ENCODE measurements around the gene PXMP2. TPM values are rescaled to one million over a fixed set of nuclear protein-coding genes. Genes with fewer than 3 reads are reported as not detected.
A peak's percentile ranks its signal among the peaks of the same experiment; 100 is the strongest.

PXMP2 gene
- total RNA-seq, 6 experiments from 2014 or later: 19.8 to 22.6 (median 21.9) TPM

DNA sequence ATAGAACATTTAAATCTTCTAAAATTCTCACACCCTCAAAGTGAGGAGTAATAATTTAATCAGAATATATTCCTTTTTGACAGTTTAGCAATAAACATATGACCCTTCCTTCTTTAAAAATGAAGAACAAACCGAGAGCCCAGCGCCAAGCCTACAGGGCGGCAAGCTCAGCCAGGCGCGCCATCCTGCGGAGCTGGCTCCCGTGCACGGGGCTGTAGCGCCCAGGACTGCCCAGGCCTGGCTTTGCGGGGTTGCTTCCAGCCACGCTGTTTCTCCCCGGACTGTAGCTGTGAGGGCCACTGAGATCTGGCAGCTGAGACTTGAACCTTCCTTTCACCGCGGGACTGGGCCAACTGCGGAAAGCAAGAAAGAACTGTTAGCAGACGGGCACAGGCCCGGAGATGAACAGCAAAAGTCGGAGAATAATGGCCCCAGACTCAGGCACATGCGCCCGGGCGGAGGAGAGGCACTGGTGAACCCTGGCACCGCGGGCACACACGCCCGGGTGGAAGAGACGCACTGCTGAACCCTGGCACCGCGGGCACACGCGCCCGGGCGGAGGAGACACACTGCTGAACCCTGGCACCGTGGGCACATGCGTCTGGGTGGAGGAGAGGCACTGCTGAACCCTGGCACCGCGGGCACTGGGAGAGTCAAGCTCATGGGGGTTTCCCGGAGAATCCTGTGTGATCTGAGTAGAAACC lies 39.9 kb downstream of the PXMP2 start:
- Mint-ChIP-seq H3K27me3 (ENCODE audit: insufficient read depth) (peaks cover 6% of the 10 kb centered on the region), H3K27ac (no peak overlapping the region), H3K9me3 (no peaks in the 10 kb centered on the region), H3K4me3 (no peak overlapping the region), H3K36me3 (ENCODE audit: low read depth) (peaks cover 69% of the 10 kb centered on the region), H3K4me1 (ENCODE audit: low read depth) (peaks cover 21% of the 10 kb centered on the region)
- no peak for TF ChIP-seq CTCF (IDR thresholded peaks at IDR 0.05)
- DNase-seq: no peak

GRCh38 chr12:132728502-132728901 lies 41.1 kb downstream of the PXMP2 start:
- peaks cover 17% of the 10 kb centered on the region for H3K4me1 Mint-ChIP-seq (ENCODE audit: low read depth)
- no peak overlapping the region for H3K4me3 Mint-ChIP-seq
- H3K27me3 Mint-ChIP-seq (ENCODE audit: insufficient read depth): peaks cover 7% of the 10 kb centered on the region
- no peak for DNase-seq
- no peak for TF ChIP-seq CTCF (IDR thresholded peaks at IDR 0.05)
- H3K9me3 Mint-ChIP-seq: no peaks in the 10 kb centered on the region
- H3K27ac Mint-ChIP-seq: peak overlapping the region; percentile 21; the same call in 1 of the 2 replicates
- peaks cover 78% of the 10 kb centered on the region for H3K36me3 Mint-ChIP-seq (ENCODE audit: low read depth)

DNA sequence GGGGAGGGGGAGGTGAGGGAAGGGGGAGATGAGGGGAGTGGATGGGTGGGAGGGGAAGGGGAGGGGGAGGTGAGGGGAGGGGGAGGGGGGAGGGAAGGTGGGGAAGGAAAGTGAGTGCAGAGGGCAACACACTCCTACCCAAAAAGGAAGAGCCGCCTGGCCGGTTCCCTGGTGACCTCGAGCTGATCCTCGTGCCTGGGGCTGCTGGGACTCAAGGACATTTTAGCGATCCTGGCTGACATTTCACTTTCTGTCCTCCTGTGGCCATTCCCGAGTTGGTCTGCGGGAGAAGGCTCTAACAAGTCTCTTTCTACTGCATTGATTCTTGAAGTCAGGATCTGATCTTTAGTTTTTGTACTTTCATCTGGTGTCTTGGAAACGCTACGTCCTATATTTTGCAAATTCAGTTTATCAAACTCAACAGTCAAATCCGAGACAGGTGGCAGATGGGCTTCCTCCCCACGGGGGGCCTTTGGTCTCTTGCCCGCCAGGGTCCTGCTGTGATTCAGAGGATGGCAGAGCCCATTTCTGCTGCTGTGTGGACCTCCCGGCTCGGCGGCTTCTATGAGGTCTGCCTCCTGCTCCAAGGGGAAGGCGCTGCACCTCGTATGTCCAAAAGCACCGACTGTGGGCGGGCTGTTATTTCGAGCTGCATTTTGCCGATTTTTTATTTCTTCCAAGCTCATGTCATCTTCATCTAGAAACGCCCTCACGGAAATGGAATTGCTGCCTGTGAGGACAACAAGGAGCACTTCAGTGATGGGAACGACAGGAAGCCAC lies 42.3 kb downstream of the PXMP2 start:
- Mint-ChIP-seq H3K4me1 (ENCODE audit: low read depth) (peaks cover 6% of the 10 kb centered on the region; the same call in 1 of the 2 replicates), H3K36me3 (ENCODE audit: low read depth) (peaks cover 80% of the 10 kb centered on the region), H3K27me3 (ENCODE audit: insufficient read depth) (peaks cover 7% of the 10 kb centered on the region), H3K27ac (peak overlapping the region; percentile 41; the same call in 1 of the 2 replicates), H3K4me3 (no peak overlapping the region; the same call in 1 of the 2 replicates), H3K9me3 (no peaks in the 10 kb centered on the region)
- peak; percentile 38 for DNase-seq
- no peak for TF ChIP-seq CTCF (IDR thresholded peaks at IDR 0.05)

DNA sequence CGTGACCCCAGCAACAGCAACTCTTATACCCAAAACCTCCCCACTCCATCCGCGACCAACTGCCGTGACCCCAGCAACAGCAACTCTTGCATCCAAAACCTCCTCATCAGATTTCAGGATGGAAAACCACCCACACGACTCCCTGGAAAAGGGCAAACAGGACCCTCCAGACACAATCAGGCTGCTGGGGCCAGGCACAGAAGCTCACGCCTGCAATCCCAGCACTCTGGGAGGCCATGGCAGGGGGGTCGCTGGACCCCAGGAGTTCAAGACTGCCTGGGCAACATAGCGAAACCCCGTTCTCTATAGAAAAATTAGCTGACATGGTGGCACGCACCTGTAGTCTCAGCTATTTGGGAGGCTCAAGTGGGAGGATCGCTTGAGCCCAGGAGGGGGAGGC lies 43.0 kb downstream of the PXMP2 start:
- Mint-ChIP-seq H3K9me3 (no peaks in the 10 kb centered on the region), H3K27ac (no peak overlapping the region), H3K27me3 (ENCODE audit: insufficient read depth) (peaks cover 7% of the 10 kb centered on the region)

DNA sequence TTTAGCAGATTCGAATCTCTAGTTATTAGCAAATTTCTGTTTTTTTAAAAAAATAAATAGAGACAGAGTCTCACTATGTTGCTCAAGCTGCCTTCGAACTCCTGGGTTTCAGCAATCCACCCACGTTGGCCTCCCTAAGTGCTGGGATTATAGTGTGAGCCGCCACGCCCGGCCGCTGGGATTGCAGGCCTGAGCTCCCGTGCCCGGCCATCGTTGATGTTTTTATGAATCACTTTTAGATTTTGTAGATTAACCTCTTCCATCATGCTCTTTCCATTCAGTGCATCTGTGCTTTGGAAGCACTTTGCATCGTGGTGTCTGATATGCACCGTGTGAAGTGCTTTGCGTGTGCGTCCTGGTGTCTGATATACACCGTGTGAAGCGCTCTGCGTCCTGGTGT lies 44.2 kb downstream of the PXMP2 start:
- Mint-ChIP-seq H3K36me3 (ENCODE audit: low read depth) (peaks cover 71% of the 10 kb centered on the region), H3K4me3 (no peak overlapping the region), H3K27ac (peak overlapping the region; percentile 20; the same call in 1 of the 2 replicates)

More for the DNA sequence above, 43.0 kb downstream of the PXMP2 start:
- no peak for TF ChIP-seq CTCF (IDR thresholded peaks at IDR 0.05)
- Mint-ChIP-seq H3K36me3 (ENCODE audit: low read depth) (peaks cover 78% of the 10 kb centered on the region), H3K4me3 (no peak overlapping the region), H3K4me1 (ENCODE audit: low read depth) (peaks cover 6% of the 10 kb centered on the region; the same call in 1 of the 2 replicates)
- DNase-seq: no peak

More for the DNA sequence above, 44.2 kb downstream of the PXMP2 start:
- Mint-ChIP-seq H3K27me3 (ENCODE audit: insufficient read depth) (peaks cover 5% of the 10 kb centered on the region), H3K9me3 (no peaks in the 10 kb centered on the region), H3K4me1 (ENCODE audit: low read depth) (peaks cover 6% of the 10 kb centered on the region; the same call in 1 of the 2 replicates)
- no peak for DNase-seq
- TF ChIP-seq CTCF (IDR thresholded peaks at IDR 0.05): no peak

Data from HFFc6 (cell line).